Osteocyte (in vitro differentiated cells): ENCODE results near the gene FGF18. TPM values are rescaled to one million over a fixed set of nuclear protein-coding genes. Genes with fewer than 3 reads are reported as not detected.
A peak's percentile ranks its signal among the peaks of the same experiment; 100 is the strongest.

Experiments
- DNase-seq: peaks from one replicate; pipeline ENCODE4 v3.0.0; 2021; ENCODE audit warnings: mixed read lengths; ENCODE audit not compliant: unreplicated experiment; ENCODE audit errors: extremely low spot score
- H3K27ac Mint-ChIP-seq: one replicate; pipeline ENCODE4 v1.8.0; 2021; ENCODE audit warnings: mild to moderate bottlenecking, mixed read lengths; ENCODE audit not compliant: unreplicated experiment
- H3K27me3 Mint-ChIP-seq: one replicate; pipeline ENCODE4 v1.8.0; 2021; ENCODE audit warnings: mixed read lengths; ENCODE audit not compliant: unreplicated experiment
- H3K36me3 Mint-ChIP-seq: one replicate; pipeline ENCODE4 v1.8.0; 2021; ENCODE audit warnings: mixed read lengths; ENCODE audit not compliant: unreplicated experiment
- H3K4me1 Mint-ChIP-seq: one replicate; pipeline ENCODE4 v1.8.0; 2021; ENCODE audit warnings: mixed read lengths; ENCODE audit not compliant: unreplicated experiment
- H3K4me3 Mint-ChIP-seq: one replicate; pipeline ENCODE4 v1.8.0; 2021; ENCODE audit warnings: mild to moderate bottlenecking, moderate library complexity, mixed read lengths; ENCODE audit not compliant: unreplicated experiment
- H3K9me3 Mint-ChIP-seq: one replicate; pipeline ENCODE4 v1.8.0; 2021; ENCODE audit warnings: mixed read lengths; ENCODE audit not compliant: unreplicated experiment
- total RNA-seq: library from RNA; stranded (reverse); gene quantifications from 2 replicates; pipeline ENCODE4 v1.2.1, GENCODE V29; 2021
- TF ChIP-seq, protein P1 (sequence below): fragments of 200-600 bp; sonication (generic); IDR thresholded peaks from 2 replicates; pipeline ENCODE4 v1.5.0; 2021; ENCODE audit warnings: antibody characterized with exemption, mild to moderate bottlenecking, moderate library complexity

FGF18 gene
- total RNA-seq, 1 donor from 2014 or later = 5.9 TPM

GRCh38 chr5:171422902-171423663, 3.6 kb downstream of the FGF18 start:
- H3K4me1 Mint-ChIP-seq = peaks cover 23% of the 10 kb centered on the region
- H3K27ac Mint-ChIP-seq = no peak overlapping the region
- H3K36me3 Mint-ChIP-seq = no peaks in the 10 kb centered on the region
- no peaks in the 10 kb centered on the region for H3K9me3 Mint-ChIP-seq
- H3K4me3 Mint-ChIP-seq = no peak overlapping the region
- DNase-seq = peak; percentile 79
- TF ChIP-seq, protein P1, sequence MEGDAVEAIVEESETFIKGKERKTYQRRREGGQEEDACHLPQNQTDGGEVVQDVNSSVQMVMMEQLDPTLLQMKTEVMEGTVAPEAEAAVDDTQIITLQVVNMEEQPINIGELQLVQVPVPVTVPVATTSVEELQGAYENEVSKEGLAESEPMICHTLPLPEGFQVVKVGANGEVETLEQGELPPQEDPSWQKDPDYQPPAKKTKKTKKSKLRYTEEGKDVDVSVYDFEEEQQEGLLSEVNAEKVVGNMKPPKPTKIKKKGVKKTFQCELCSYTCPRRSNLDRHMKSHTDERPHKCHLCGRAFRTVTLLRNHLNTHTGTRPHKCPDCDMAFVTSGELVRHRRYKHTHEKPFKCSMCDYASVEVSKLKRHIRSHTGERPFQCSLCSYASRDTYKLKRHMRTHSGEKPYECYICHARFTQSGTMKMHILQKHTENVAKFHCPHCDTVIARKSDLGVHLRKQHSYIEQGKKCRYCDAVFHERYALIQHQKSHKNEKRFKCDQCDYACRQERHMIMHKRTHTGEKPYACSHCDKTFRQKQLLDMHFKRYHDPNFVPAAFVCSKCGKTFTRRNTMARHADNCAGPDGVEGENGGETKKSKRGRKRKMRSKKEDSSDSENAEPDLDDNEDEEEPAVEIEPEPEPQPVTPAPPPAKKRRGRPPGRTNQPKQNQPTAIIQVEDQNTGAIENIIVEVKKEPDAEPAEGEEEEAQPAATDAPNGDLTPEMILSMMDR = no peak
- H3K27me3 Mint-ChIP-seq = peaks cover 3% of the 10 kb centered on the region

DNA sequence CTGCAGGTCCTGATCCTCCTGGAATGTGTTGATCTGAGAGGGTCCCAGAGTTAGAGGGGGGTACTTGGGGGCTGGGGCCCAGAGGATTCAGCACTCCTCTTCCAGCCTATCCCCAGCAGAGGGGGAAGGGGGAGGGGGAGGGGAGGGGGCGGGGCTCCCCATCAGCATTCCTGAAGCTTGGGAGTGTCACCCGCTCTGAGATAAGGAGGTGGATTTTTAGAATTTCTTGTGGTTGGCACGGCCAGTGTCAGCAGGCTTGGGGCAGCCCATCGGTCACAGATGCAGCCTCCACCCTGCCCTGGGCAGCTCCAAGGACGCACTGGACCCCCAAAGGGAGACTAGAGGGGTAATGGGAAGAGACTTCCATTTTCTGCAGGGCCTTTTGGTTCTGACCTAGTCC, 5.3 kb downstream of the FGF18 start:
- peak; percentile 64 for DNase-seq
- Mint-ChIP-seq H3K4me1 (peaks cover 17% of the 10 kb centered on the region), H3K4me3 (no peak overlapping the region), H3K27me3 (peaks cover 3% of the 10 kb centered on the region), H3K36me3 (no peaks in the 10 kb centered on the region), H3K27ac (no peak overlapping the region), H3K9me3 (no peaks in the 10 kb centered on the region)
- TF ChIP-seq, protein P1 = no peak

DNA sequence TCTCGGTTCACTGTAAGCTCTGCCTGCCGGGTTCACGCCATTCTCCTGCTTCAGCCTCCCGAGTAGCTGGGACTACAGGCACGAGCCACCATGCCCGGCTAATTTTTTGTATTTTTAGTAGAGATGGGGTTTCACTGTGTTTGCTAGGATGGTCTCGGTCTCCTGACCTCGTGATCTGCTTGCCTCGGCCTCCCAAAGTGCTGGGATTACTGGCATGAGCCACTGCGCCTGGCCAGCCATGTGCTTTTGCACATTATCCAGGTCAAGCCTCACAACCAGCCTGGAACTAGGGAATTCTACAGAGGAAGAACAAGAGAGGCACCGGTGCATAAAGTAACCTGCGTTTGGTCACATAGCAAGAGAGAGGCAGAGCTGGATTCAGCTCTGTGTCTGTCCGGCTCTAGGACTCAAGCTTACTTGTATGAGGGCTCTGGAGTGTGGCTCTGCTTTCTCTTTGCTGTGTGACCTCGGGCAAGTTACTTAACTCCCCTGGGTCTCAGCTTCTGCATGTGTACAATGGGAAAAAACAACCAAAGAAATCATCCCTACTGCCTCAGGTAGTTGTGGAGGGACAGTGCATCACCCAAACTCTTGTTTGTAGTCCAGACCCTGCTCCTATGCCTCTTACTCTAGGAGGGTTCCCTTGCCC, 6.3 kb downstream of the FGF18 start:
- H3K9me3 Mint-ChIP-seq = no peaks in the 10 kb centered on the region
- no peaks in the 10 kb centered on the region for H3K36me3 Mint-ChIP-seq
- TF ChIP-seq, protein P1 = no peak
- DNase-seq = no peak
- H3K4me3 Mint-ChIP-seq = no peak overlapping the region
- H3K4me1 Mint-ChIP-seq = peaks cover 13% of the 10 kb centered on the region
- H3K27ac Mint-ChIP-seq = no peak overlapping the region
- H3K27me3 Mint-ChIP-seq = peaks cover 3% of the 10 kb centered on the region

DNA sequence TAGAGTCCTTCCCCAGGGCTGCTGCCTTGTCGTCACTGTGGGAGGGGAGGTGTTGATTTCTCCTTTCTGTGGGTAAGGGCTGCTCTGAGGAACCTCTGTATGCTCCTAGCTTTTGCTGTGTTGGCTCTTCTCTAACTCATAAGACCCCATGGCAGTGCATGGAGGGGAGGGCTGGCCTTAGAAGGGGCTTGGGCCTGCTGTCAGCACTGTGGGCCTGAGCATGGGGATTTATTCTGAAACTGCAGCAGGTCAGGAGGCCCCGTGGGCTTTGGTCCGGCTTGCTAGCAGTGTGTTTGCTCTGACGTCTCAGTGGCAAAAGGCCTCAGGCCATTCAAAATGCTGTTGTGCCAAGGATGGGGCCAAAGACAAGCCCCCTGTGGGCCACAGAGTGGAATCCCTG, 6.8 kb downstream of the FGF18 start:
- no peaks in the 10 kb centered on the region for H3K27me3 Mint-ChIP-seq
- peaks cover 8% of the 10 kb centered on the region for H3K4me1 Mint-ChIP-seq
- H3K36me3 Mint-ChIP-seq = no peaks in the 10 kb centered on the region
- TF ChIP-seq, protein P1 = no peak
- DNase-seq = peak; percentile 65
- H3K27ac Mint-ChIP-seq = no peak overlapping the region
- no peak overlapping the region for H3K4me3 Mint-ChIP-seq
- H3K9me3 Mint-ChIP-seq = no peaks in the 10 kb centered on the region

- TF ChIP-seq, protein P1 = no peak
- Mint-ChIP-seq H3K27ac (no peak overlapping the region), H3K9me3 (no peaks in the 10 kb centered on the region), H3K4me1 (peaks cover 4% of the 10 kb centered on the region), H3K27me3 (no peaks in the 10 kb centered on the region), H3K4me3 (no peak overlapping the region), H3K36me3 (no peaks in the 10 kb centered on the region)
- no peak for DNase-seq
Measured at GRCh38 chr5:171426680-171427079, 7.2 kb downstream of the FGF18 start.
